Endometrial microvascular endothelial cells (primary cell): ENCODE measurements around the gene SULT4A1. TPM values are rescaled to one million over a fixed set of nuclear protein-coding genes. Genes with fewer than 3 reads are reported as not detected.

Source experiments
- in situ Hi-C: cut with HindIII; loops from 2 replicates; pipeline ENCODE4 v1.10.0; 2017; ENCODE audit warnings: low sequenced_read_pairs, low pct_unique_long_range_greater_than_20kb; ENCODE audit errors: inconsistent ontology term
- total RNA-seq: library from RNA; depleted of rRNA; stranded (reverse); fragments of >200 nt; gene quantifications from one replicate; pipeline ENCODE4 v1.2.3, GENCODE V29; 2015; ENCODE audit errors: inconsistent ontology term

The SULT4A1 gene
- total RNA-seq, 1 donor from 2014 or later = not detected

- in situ Hi-C loops = no loop called here
These were observed 27.0 kb upstream of the SULT4A1 start for GRCh38 chr22:43889201-43889859.

GRCh38 chr22:43888740-43889139 lies 26.4 kb upstream of the SULT4A1 start:
- in situ Hi-C loops = no loop called here

GRCh38 chr22:43887391-43887790 lies 25.1 kb upstream of the SULT4A1 start:
- in situ Hi-C loops = no loop called here

GRCh38 chr22:43886231-43886630 lies 23.9 kb upstream of the SULT4A1 start:
- in situ Hi-C loops = no loop called here

- in situ Hi-C loops = no loop called here
These were observed 23.5 kb upstream of the SULT4A1 start for GRCh38 chr22:43885786-43886185.

GRCh38 chr22:43885319-43885671 lies 23.0 kb upstream of the SULT4A1 start:
- in situ Hi-C loops = no loop called here

GRCh38 chr22:43884600-43885318 lies 22.4 kb upstream of the SULT4A1 start:
- in situ Hi-C loops = no loop called here

GRCh38 chr22:43883719-43884415 lies 21.6 kb upstream of the SULT4A1 start:
- in situ Hi-C loops = no loop called here

- in situ Hi-C loops = no loop called here
These were observed 20.8 kb upstream of the SULT4A1 start for GRCh38 chr22:43883012-43883661.

GRCh38 chr22:43882122-43882767 lies 19.9 kb upstream of the SULT4A1 start:
- in situ Hi-C loops = no loop called here

GRCh38 chr22:43881091-43882061 lies 19.1 kb upstream of the SULT4A1 start:
- in situ Hi-C loops = no loop called here

GRCh38 chr22:43880541-43880991 lies 18.3 kb upstream of the SULT4A1 start:
- in situ Hi-C loops = no loop called here

- in situ Hi-C loops = no loop called here
These were observed 17.7 kb upstream of the SULT4A1 start for GRCh38 chr22:43879901-43880540.

- in situ Hi-C loops = no loop called here
These were observed 16.7 kb upstream of the SULT4A1 start for GRCh38 chr22:43878831-43879550.

GRCh38 chr22:43878079-43878795 lies 15.9 kb upstream of the SULT4A1 start:
- in situ Hi-C loops = no loop called here

- in situ Hi-C loops = no loop called here
These were observed 14.7 kb upstream of the SULT4A1 start for GRCh38 chr22:43876866-43877509.
